ENCODE results near the gene ZBTB18.

ZBTB18 gene

DNA sequence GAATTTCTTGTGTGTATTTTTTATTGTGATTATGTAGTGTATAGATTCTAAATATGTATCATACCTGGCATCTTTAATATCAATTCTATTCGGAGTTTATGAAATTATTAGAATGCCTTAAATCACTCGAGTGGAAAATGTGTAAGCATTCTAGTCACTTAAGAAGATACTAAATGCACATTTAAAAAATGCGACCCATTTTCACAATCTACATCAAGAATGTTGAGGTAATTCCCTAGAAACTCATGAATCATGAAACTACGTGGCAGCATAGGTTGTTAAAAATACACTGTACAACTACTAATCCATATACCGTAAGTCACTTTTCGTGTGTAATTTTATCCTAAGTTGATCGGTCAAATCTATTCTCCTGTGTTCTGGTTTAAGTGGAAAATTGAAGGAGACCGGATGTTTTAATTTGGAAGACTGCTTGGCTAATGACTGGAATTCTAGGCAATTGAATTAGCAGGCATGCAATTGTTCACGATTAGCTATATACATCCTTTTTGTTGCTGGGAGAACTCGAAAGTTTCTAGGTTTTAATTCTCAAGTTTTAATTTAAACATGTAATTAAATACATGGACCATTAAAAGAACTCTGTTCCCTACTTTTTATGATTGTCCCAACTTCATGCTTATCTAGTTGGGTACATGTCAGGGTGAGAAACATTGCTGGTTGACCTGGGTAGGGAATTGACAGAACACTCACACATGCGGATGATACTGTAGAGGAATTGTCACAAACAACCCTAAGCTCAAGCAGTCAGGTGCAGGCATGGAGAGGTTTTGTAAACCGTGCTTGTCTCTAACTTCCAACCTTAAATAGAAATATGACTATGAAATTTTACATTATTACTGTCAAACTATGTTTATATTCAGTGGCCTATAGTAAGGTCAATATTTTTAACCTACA, 6.6 kb downstream of the ZBTB18 start:
- TF ChIP-seq POU2F2 (IDR thresholded peaks at IDR 0.05; ENCODE audit: low read depth, low read length) (no peak), PAX5 (IDR thresholded peaks at IDR 0.05; ENCODE audit: insufficient read depth, low read length, severe bottlenecking) (no peak), SPI1 (IDR thresholded peaks at IDR 0.05; ENCODE audit: low read depth, low read length) (no peak), POLR2A (IDR thresholded peaks at IDR 0.05; ENCODE audit: low read depth, low read length) (no peak), TAF1 (IDR thresholded peaks at IDR 0.05; ENCODE audit: low read depth, low read length) (no peak), POLR2AphosphoS5 (IDR thresholded peaks at IDR 0.05; ENCODE audit: low read depth, low read length) (no peak)
- DNase-seq (ENCODE audit: insufficient read length, low spot score): no peak
- peak; percentile 13 for FAIRE-seq

- TF ChIP-seq PAX5 (IDR thresholded peaks at IDR 0.05; ENCODE audit: insufficient read depth, low read length, severe bottlenecking) (no peak), POLR2A (IDR thresholded peaks at IDR 0.05; ENCODE audit: low read depth, low read length) (no peak), SPI1 (IDR thresholded peaks at IDR 0.05; ENCODE audit: low read depth, low read length) (no peak), POU2F2 (IDR thresholded peaks at IDR 0.05; ENCODE audit: low read depth, low read length) (no peak), POLR2AphosphoS5 (IDR thresholded peaks at IDR 0.05; ENCODE audit: low read depth, low read length) (no peak), TAF1 (IDR thresholded peaks at IDR 0.05; ENCODE audit: low read depth, low read length) (no peak)
- DNase-seq (ENCODE audit: insufficient read length, low spot score) (no peak), FAIRE-seq (no peak)
Observed at GRCh38 chr1:244060117-244060516, 9.0 kb downstream of the ZBTB18 start.

- DNase-seq (ENCODE audit: insufficient read length, low spot score) (no peak), FAIRE-seq (no peak)
- TF ChIP-seq POLR2A (IDR thresholded peaks at IDR 0.05; ENCODE audit: low read depth, low read length): no peak
- no peak for TF ChIP-seq POLR2AphosphoS5 (IDR thresholded peaks at IDR 0.05; ENCODE audit: low read depth, low read length)
- TF ChIP-seq SPI1 (IDR thresholded peaks at IDR 0.05; ENCODE audit: low read depth, low read length): no peak
Observed at GRCh38 chr1:244060686-244061085, 9.6 kb downstream of the ZBTB18 start.

DNA sequence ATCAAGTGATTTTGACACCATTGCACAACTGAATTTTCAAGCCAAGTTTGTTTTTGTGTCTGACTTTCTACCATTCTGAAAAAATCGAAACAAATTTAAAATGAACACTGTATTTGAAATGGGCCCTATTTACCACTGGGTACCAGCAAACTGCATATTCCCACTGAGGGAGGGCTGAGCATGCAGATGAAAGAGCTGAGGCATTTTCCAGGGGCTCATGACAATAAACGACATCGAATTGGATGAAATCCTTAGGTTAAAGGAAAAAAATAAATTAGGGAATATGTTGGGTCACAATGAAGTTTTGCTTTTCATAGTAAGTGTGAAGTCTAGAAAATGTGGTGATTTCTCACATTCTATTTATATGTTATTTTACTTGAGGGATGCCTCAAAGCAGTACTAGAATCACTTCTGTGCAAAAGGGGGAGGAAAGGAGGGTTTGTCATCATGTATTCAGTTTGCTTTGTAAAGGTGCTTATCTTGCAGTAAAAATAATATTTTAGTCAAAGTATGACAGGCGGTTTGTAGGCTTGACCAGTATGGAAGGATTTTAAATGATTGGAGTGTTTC, 11.2 kb downstream of the ZBTB18 start:
- TF ChIP-seq SPI1 (IDR thresholded peaks at IDR 0.05; ENCODE audit: low read depth, low read length) (no peak), POLR2AphosphoS5 (IDR thresholded peaks at IDR 0.05; ENCODE audit: low read depth, low read length) (no peak), POLR2A (IDR thresholded peaks at IDR 0.05; ENCODE audit: low read depth, low read length) (no peak), TAF1 (IDR thresholded peaks at IDR 0.05; ENCODE audit: low read depth, low read length) (no peak), POU2F2 (IDR thresholded peaks at IDR 0.05; ENCODE audit: low read depth, low read length) (no peak), PAX5 (IDR thresholded peaks at IDR 0.05; ENCODE audit: insufficient read depth, low read length, severe bottlenecking) (no peak)
- FAIRE-seq (no peak), DNase-seq (ENCODE audit: insufficient read length, low spot score) (no peak)

DNA sequence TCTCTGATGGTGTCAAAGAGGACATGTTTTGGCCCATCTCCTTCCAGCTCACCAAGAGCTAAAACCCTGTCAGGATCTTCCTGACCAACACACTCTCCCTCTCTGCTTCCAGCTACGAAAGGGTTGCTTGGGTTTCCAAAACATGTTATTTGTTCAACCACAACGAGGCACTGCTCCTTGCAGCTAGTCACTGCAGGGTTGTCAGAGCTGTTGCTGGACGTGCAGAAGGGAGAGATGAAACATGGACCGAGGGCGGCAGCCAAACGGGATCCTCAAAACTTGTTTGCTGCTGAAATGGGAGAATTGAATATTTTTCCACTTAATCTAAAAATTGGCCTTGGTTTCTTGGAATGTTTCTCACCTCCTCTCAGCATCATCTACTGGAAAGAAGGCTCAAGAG, 12.4 kb downstream of the ZBTB18 start:
- TF ChIP-seq POLR2AphosphoS5 (IDR thresholded peaks at IDR 0.05; ENCODE audit: low read depth, low read length) (no peak), SPI1 (IDR thresholded peaks at IDR 0.05; ENCODE audit: low read depth, low read length) (no peak), POU2F2 (IDR thresholded peaks at IDR 0.05; ENCODE audit: low read depth, low read length) (no peak), POLR2A (IDR thresholded peaks at IDR 0.05; ENCODE audit: low read depth, low read length) (no peak), TAF1 (IDR thresholded peaks at IDR 0.05; ENCODE audit: low read depth, low read length) (no peak), PAX5 (IDR thresholded peaks at IDR 0.05; ENCODE audit: insufficient read depth, low read length, severe bottlenecking) (no peak)
- FAIRE-seq: no peak
- no peak for DNase-seq (ENCODE audit: insufficient read length, low spot score)

GRCh38 chr1:244064621-244065020, 13.5 kb downstream of the ZBTB18 start:
- TF ChIP-seq TAF1 (IDR thresholded peaks at IDR 0.05; ENCODE audit: low read depth, low read length) (no peak), PAX5 (IDR thresholded peaks at IDR 0.05; ENCODE audit: insufficient read depth, low read length, severe bottlenecking) (no peak), POU2F2 (IDR thresholded peaks at IDR 0.05; ENCODE audit: low read depth, low read length) (no peak), SPI1 (IDR thresholded peaks at IDR 0.05; ENCODE audit: low read depth, low read length) (no peak)
- no peak for DNase-seq (ENCODE audit: insufficient read length, low spot score)
- no peak for FAIRE-seq

DNA sequence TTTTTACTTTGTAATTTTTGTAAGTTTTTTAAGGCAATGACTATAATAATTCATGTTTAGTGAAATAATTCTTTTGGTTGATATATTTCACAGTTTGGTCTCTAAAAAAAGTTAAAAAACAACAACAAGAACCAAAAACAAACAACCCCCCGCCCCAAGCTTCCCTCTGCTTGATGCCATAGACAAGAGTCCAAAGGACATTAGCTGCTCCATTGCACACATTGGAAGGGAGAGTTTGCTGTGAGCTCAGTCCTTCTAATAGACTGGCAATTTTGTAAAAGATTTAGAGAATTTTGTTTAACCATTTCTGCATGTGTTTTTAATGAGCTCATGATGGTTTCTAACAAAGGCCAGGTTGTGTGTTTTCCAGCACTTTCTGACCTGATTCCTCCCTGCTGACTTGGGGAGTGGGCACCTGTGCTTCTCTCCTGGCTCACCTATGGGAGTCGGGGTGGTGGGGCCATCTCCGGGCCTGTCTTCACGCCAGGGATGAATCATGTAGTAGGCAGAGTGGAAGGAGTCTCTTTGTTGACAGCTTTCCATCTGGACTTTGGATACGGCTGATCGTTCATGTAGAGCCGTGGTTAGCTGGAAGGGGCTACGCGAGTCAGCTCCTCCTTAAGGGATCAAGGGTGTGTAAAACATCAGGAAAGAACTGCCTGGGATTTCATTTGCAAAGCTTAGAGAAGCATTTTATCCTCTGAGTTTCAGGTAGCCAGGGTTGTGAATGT, 14.1 kb downstream of the ZBTB18 start:
- DNase-seq (ENCODE audit: insufficient read length, low spot score) (no peak), FAIRE-seq (no peak)
- TF ChIP-seq PAX5 (IDR thresholded peaks at IDR 0.05; ENCODE audit: insufficient read depth, low read length, severe bottlenecking) (no peak), TAF1 (IDR thresholded peaks at IDR 0.05; ENCODE audit: low read depth, low read length) (no peak), POLR2A (IDR thresholded peaks at IDR 0.05; ENCODE audit: low read depth, low read length) (no peak), POLR2AphosphoS5 (IDR thresholded peaks at IDR 0.05; ENCODE audit: low read depth, low read length) (no peak), POU2F2 (IDR thresholded peaks at IDR 0.05; ENCODE audit: low read depth, low read length) (no peak), SPI1 (IDR thresholded peaks at IDR 0.05; ENCODE audit: low read depth, low read length) (no peak)

DNA sequence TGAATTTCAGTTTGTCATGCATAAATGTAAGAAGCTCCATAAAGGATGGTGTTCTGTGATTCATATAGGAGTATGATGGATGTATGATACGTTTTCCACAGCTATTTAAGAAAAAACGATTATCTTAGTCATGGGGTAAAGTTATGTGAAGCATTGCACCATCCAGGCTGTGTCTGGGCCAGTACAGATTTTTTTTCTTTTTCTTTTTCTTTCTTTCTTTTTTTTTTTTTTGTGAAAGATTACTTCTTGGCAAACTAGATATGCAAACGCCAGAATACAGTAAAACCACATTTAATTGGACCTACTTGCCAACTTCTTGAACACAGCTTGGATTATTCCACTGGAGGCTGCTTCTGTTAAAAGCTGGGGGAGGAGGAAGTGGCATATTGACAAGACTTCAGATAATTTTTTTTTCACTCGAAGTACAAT, 14.9 kb downstream of the ZBTB18 start:
- FAIRE-seq (no peak), DNase-seq (ENCODE audit: insufficient read length, low spot score) (no peak)
- TF ChIP-seq POLR2AphosphoS5 (IDR thresholded peaks at IDR 0.05; ENCODE audit: low read depth, low read length): no peak
- no peak for TF ChIP-seq SPI1 (IDR thresholded peaks at IDR 0.05; ENCODE audit: low read depth, low read length)
- TF ChIP-seq POLR2A (IDR thresholded peaks at IDR 0.05; ENCODE audit: low read depth, low read length): no peak
- no peak for TF ChIP-seq TAF1 (IDR thresholded peaks at IDR 0.05; ENCODE audit: low read depth, low read length)
- TF ChIP-seq PAX5 (IDR thresholded peaks at IDR 0.05; ENCODE audit: insufficient read depth, low read length, severe bottlenecking): no peak
- no peak for TF ChIP-seq POU2F2 (IDR thresholded peaks at IDR 0.05; ENCODE audit: low read depth, low read length)

All from GM12891 (cell line).